DOHH2 (cell line): ENCODE results near the gene NALCN.

ENCODE experiments used
- H3F3A ChIP-seq: fragments of 200-600 bp; sonication (generic), shearing (Covaris generic); 2 replicates; pipeline ENCODE4 v1.6.0; 2016; ENCODE audit warnings: antibody characterized with exemption, mild to moderate bottlenecking; ENCODE audit not compliant: control insufficient read depth, insufficient read depth
- H3K27ac ChIP-seq: fragments of 200-600 bp; sonication (generic); 2 replicates; pipeline ENCODE4 v1.5.1; 2014; ENCODE audit warnings: low read depth, mild to moderate bottlenecking, low read length, moderate library complexity
- H3K27me3 ChIP-seq: fragments of 200-600 bp; sonication (generic); 2 replicates; pipeline ENCODE4 v1.6.1; 2014; ENCODE audit warnings: mild to moderate bottlenecking, low read length, mixed read lengths; ENCODE audit not compliant: control insufficient read depth
- H3K36me3 ChIP-seq: fragments of 200-600 bp; sonication (generic); 2 replicates; pipeline ENCODE4 v1.6.1; 2014; ENCODE audit warnings: mild to moderate bottlenecking, low read length, moderate library complexity, mixed read lengths; ENCODE audit not compliant: control insufficient read depth
- H3K4me1 ChIP-seq: fragments of 200-600 bp; sonication (generic); 2 replicates; pipeline ENCODE4 v1.6.1; 2014; ENCODE audit warnings: mild to moderate bottlenecking, low read length, mixed read lengths; ENCODE audit not compliant: control insufficient read depth
- H3K4me2 ChIP-seq: fragments of 200-600 bp; sonication (generic); 2 replicates; pipeline ENCODE4 v1.6.0; 2014; ENCODE audit warnings: mild to moderate bottlenecking, low read length, moderate library complexity
- H3K4me3 ChIP-seq: fragments of 200-600 bp; sonication (generic); 2 replicates; pipeline ENCODE4 v1.5.1; 2014; ENCODE audit warnings: mild to moderate bottlenecking, low read length, mixed read lengths
- H3K79me2 ChIP-seq: fragments of 200-600 bp; sonication (generic); 2 replicates; pipeline ENCODE4 v1.6.1; 2014; ENCODE audit warnings: mild to moderate bottlenecking, low read length, mixed read lengths; ENCODE audit not compliant: control insufficient read depth
- H3K9me2 ChIP-seq: fragments of 200-600 bp; sonication (generic); replicated peaks from 2 replicates; pipeline ENCODE4 v1.6.1; 2014; ENCODE audit warnings: mild to moderate bottlenecking, low read length, mixed read lengths; ENCODE audit not compliant: control insufficient read depth
- H3K9me3 ChIP-seq: fragments of 200-600 bp; sonication (generic); 2 replicates; pipeline ENCODE4 v1.6.1; 2014; ENCODE audit warnings: antibody characterized with exemption, low read length, mixed read lengths; ENCODE audit not compliant: control insufficient read depth, insufficient read depth
- H4K20me1 ChIP-seq: fragments of 200-600 bp; sonication (generic); 2 replicates; pipeline ENCODE4 v1.6.0; 2014; ENCODE audit warnings: low read depth, mild to moderate bottlenecking, antibody characterized with exemption, low read length, moderate library complexity; ENCODE audit not compliant: control insufficient read depth, insufficient read depth
- CTCF ChIP-seq: fragments of 200-600 bp; sonication (generic); IDR thresholded peaks from one replicate; pipeline ENCODE4 v1.5.1; 2014; ENCODE audit warnings: antibody characterized with exemption, mild to moderate bottlenecking, low read depth, low read length; ENCODE audit not compliant: poor library complexity, severe bottlenecking
- EZH2phosphoT487 ChIP-seq: fragments of 200-600 bp; sonication (generic); IDR thresholded peaks from 2 replicates; pipeline ENCODE4 v1.6.1; 2017; ENCODE audit warnings: borderline replicate concordance, mild to moderate bottlenecking, antibody characterized with exemption, low read length, moderate library complexity, mixed read lengths

NALCN gene

DNA sequence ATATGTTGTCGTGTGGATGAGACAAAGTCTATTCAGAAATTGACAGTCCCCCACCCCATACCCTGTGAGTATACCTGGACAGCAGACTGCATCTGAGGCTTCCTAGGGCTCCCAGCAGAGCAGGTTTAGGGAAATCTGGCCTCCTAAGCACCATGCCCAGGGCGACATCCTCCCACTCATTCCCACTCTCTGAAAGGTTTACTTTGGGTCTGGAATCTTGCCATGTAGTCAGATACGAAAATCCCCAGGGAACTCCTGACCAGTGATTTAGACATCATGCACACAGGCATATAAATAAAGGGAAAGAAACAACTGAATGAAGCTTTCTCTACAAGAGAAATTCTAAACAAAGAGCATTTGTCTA is 717 bp upstream of the NALCN start:
- Histone ChIP-seq H3K4me3 (no peak overlapping the region), H3K27me3 (no peaks in the 10 kb centered on the region), H3K4me2 (no peak overlapping the region), H3K79me2 (no peaks in the 10 kb centered on the region), H3K9me2 (no peaks in the 10 kb centered on the region), H3K4me1 (no peaks in the 10 kb centered on the region), H3F3A (no peaks in the 10 kb centered on the region), H3K27ac (no peak overlapping the region), H4K20me1 (no peaks in the 10 kb centered on the region), H3K9me3 (no peaks in the 10 kb centered on the region), H3K36me3 (no peaks in the 10 kb centered on the region)
- TF ChIP-seq CTCF (no peak), EZH2phosphoT487 (no peak)

GRCh38 chr13:101415358-101416174 is 742 bp downstream of the NALCN start:
- Histone ChIP-seq H3F3A (no peaks in the 10 kb centered on the region), H3K4me1 (no peaks in the 10 kb centered on the region), H3K36me3 (no peaks in the 10 kb centered on the region), H3K4me3 (no peak overlapping the region), H3K27me3 (no peaks in the 10 kb centered on the region), H3K9me3 (no peaks in the 10 kb centered on the region), H3K79me2 (no peaks in the 10 kb centered on the region), H4K20me1 (no peaks in the 10 kb centered on the region), H3K27ac (no peak overlapping the region), H3K9me2 (no peaks in the 10 kb centered on the region), H3K4me2 (no peak overlapping the region)
- no peak for TF ChIP-seq EZH2phosphoT487
- TF ChIP-seq CTCF, result no peak

- Histone ChIP-seq H3K4me1 (no peaks in the 10 kb centered on the region), H3K27ac (no peak overlapping the region), H3F3A (no peaks in the 10 kb centered on the region), H3K79me2 (no peaks in the 10 kb centered on the region), H3K4me3 (no peak overlapping the region), H3K4me2 (no peak overlapping the region), H3K36me3 (no peaks in the 10 kb centered on the region), H4K20me1 (no peaks in the 10 kb centered on the region), H3K9me3 (no peaks in the 10 kb centered on the region), H3K9me2 (no peaks in the 10 kb centered on the region), H3K27me3 (no peaks in the 10 kb centered on the region)
- no peak for TF ChIP-seq EZH2phosphoT487
- TF ChIP-seq CTCF, result no peak
Measured at GRCh38 chr13:101412076-101412475, 4.2 kb downstream of the NALCN start.
